WERI-Rb-1 (cell line): Measurements from ENCODE around the gene SYNJ2.

ENCODE experiments used
- DNase-seq: peaks from one replicate; pipeline ENCODE4 v3.0.0-alpha.2; 2020
- H3K27ac ChIP-seq: fragments of 250-450 bp; sonication (Bioruptor Pico); 2 replicates; pipeline ENCODE4 v1.5.1; 2020; ENCODE audit warnings: mild to moderate bottlenecking, moderate library complexity
- H3K27me3 ChIP-seq: fragments of 250-450 bp; sonication (Bioruptor Pico); 2 replicates; pipeline ENCODE4 v1.5.1; 2021; ENCODE audit warnings: mild to moderate bottlenecking, low read depth, moderate library complexity; ENCODE audit not compliant: insufficient read depth, severe bottlenecking
- H3K36me3 ChIP-seq: fragments of 250-450 bp; sonication (Bioruptor Pico); 2 replicates; pipeline ENCODE4 v1.5.1; 2020; ENCODE audit warnings: mild to moderate bottlenecking, moderate library complexity
- H3K4me3 ChIP-seq: 2 replicates; pipeline ENCODE4 v1.5.1; 2011; ENCODE audit warnings: low read depth, mild to moderate bottlenecking, control low read depth, low read length
- H3K9me3 ChIP-seq: fragments of 250-450 bp; sonication (Bioruptor Pico); 2 replicates; pipeline ENCODE4 v1.5.1; 2021; ENCODE audit warnings: mild to moderate bottlenecking, moderate library complexity; ENCODE audit not compliant: severe bottlenecking
- TF ChIP-seq, protein P1 (sequence below): IDR thresholded peaks from 2 replicates; pipeline ENCODE4 v1.5.1; 2011; ENCODE audit warnings: low read depth, mild to moderate bottlenecking, control low read depth, inconsistent platforms, low read length

SYNJ2 gene

DNA sequence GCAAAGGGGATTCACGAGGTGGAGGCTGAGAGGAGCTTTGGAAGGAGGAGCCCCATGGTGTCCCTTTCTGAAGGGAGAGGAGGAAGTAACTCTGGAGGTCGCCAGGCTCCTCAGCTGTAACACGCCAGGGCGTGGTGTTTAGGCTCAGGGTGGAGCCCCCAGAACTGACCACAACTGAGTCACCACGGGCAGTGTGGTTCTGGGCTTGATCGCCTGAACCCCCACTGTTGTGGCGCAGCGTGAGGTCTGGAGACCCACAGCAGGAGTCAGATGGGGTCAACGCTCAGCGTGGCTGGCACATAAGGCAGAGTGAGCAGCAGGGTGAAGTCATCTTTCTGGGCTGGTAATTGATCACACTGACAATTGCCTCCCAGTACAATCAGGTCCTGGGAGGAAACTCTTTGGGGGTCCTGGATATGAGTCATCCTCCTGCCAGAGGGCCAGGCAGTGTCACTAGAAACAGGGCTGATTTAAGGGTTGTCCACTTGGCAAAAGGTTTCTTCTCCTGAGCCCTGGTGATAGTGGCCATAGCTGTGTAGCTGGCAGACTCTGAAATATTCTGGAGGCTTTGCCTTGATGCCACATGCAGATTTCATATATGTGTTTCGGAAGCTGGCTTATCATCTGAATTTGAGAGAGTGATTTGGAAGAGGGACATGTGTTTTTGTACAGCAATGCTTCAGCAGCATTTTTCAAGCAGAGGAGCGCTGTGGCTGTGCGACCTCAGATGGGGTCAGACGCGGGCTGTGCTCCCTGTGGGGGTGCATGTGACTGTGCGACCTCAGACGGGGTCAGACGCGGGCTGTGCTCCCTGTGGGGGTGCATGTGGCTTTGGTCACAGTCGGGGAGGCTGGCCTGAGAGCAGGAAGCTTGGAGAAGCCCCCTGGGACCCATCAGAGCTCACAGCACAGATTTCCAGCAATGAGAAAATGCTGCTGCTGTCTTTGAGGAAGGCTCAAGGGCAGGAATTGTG, 50.0 kb downstream of the SYNJ2 start:
- Histone ChIP-seq H3K27me3 (no peaks in the 10 kb centered on the region), H3K4me3 (no peak overlapping the region), H3K36me3 (peaks cover 18% of the 10 kb centered on the region), H3K9me3 (no peaks in the 10 kb centered on the region), H3K27ac (peak overlapping the region; percentile 10)
- DNase-seq = peak; percentile 67
- TF ChIP-seq, protein P1, sequence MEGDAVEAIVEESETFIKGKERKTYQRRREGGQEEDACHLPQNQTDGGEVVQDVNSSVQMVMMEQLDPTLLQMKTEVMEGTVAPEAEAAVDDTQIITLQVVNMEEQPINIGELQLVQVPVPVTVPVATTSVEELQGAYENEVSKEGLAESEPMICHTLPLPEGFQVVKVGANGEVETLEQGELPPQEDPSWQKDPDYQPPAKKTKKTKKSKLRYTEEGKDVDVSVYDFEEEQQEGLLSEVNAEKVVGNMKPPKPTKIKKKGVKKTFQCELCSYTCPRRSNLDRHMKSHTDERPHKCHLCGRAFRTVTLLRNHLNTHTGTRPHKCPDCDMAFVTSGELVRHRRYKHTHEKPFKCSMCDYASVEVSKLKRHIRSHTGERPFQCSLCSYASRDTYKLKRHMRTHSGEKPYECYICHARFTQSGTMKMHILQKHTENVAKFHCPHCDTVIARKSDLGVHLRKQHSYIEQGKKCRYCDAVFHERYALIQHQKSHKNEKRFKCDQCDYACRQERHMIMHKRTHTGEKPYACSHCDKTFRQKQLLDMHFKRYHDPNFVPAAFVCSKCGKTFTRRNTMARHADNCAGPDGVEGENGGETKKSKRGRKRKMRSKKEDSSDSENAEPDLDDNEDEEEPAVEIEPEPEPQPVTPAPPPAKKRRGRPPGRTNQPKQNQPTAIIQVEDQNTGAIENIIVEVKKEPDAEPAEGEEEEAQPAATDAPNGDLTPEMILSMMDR = no peak

DNA sequence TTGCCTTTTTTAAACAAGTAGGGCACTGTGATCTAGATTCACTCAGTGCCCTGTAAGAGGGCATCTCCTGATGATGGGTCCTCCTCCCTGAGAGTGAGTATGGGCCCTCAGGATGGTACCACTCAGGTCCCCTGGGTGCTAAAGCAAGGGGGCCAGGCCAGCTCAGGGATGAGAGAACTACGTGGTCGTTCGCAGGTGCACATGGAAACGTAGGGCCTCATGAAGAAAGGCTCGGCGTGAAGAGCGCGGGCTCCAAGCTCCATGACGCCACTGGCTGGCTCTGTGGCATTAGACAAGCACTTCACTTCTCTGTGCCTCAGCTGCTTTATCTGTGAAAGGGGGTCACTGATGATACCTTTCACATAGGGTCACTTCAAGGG, 50.7 kb downstream of the SYNJ2 start:
- Histone ChIP-seq H3K36me3 (peaks cover 18% of the 10 kb centered on the region), H3K27ac (peak overlapping the region; percentile 2), H3K27me3 (no peaks in the 10 kb centered on the region), H3K9me3 (no peaks in the 10 kb centered on the region), H3K4me3 (no peak overlapping the region)
- DNase-seq = no peak
- TF ChIP-seq, protein P1 = no peak

DNA sequence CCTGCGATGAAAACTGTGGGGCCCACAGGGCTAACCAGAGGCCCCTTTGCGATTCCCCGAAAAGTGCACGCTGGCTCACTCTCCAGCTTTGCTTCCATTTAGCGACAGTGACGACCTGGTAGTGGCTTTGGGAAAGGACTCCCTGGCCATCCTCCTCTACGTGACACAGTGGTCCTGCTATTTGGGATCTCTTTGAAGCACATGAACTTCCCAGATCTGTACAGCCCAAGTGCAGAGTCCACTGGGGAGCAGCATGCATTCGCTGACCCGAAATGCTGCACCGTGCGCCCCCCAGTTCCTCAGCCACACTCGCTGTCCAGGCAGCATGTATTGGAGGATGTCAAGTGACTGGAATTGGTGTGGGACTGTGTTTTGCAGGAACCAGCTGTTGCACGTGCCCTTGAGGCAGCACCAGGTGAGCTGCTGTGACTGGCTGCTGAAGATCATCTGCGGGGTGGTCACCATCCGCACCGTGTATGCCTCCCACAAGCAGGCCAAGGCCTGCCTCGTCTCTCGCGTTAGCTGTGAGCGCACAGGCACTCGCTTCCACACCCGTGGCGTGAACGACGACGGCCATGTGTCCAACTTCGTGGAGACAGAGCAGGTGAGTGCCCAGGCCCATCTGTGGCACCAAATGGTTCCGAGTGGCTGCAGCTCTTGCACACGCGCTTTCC, 51.6 kb downstream of the SYNJ2 start:
- no peak overlapping the region for H3K4me3 ChIP-seq
- peaks cover 18% of the 10 kb centered on the region for H3K36me3 ChIP-seq
- TF ChIP-seq, protein P1 = no peak
- no peaks in the 10 kb centered on the region for H3K9me3 ChIP-seq
- no peak overlapping the region; the same call in 1 of the 2 replicates for H3K27ac ChIP-seq
- DNase-seq = no peak
- H3K27me3 ChIP-seq = no peaks in the 10 kb centered on the region

- TF ChIP-seq, protein P1 = no peak
- Histone ChIP-seq H3K36me3 (peaks cover 18% of the 10 kb centered on the region), H3K9me3 (no peaks in the 10 kb centered on the region), H3K27me3 (no peaks in the 10 kb centered on the region), H3K4me3 (no peak overlapping the region), H3K27ac (no peak overlapping the region)
- no peak for DNase-seq
These were observed 52.4 kb downstream of the SYNJ2 start for GRCh38 chr6:158033751-158034702.

DNA sequence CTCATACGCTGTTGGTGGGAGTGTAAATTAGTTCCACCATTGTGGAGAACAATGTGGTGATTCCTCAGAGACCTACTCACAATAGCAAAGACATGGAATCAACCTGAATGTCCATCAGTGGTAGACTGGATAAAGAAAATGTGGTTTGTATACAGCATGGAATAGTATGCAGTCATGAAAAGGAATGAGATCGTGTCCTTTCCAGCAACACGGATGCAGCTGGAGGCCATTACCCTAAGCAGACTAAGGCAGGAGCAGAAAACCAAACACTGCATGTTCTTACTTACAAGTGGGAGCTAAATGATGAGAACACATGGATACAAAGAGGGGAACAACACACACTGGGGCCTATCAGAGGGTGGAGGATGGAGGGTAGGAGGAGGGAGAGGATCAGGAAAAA, 54.6 kb downstream of the SYNJ2 start:
- Histone ChIP-seq H3K27ac (no peak overlapping the region), H3K27me3 (no peaks in the 10 kb centered on the region), H3K36me3 (peaks cover 8% of the 10 kb centered on the region), H3K4me3 (no peak overlapping the region), H3K9me3 (no peaks in the 10 kb centered on the region)
- TF ChIP-seq, protein P1 = no peak
- no peak for DNase-seq
